NT2/D1 (cell line): ENCODE measurements around the gene THTPA.

Experiments
- DNase-seq: peaks from one replicate; pipeline ENCODE4 v3.0.0-alpha.2; 2011; ENCODE audit warnings: low read depth, low spot score
- H3K27me3 ChIP-seq: 2 replicates; pipeline ENCODE4 v1.6.0; 2011; ENCODE audit warnings: mild to moderate bottlenecking; ENCODE audit not compliant: insufficient read length, insufficient read depth
- H3K36me3 ChIP-seq: 2 replicates; pipeline ENCODE4 v1.6.1; 2011; ENCODE audit warnings: mild to moderate bottlenecking, low read length, mixed read lengths; ENCODE audit not compliant: insufficient read depth, insufficient read length
- H3K4me1 ChIP-seq: 2 replicates; pipeline ENCODE4 v1.5.1; 2011; ENCODE audit not compliant: insufficient read depth, insufficient read length
- H3K4me3 ChIP-seq: 2 replicates; pipeline ENCODE4 v1.5.1; 2011; ENCODE audit warnings: low read depth; ENCODE audit not compliant: insufficient read length
- H3K9ac ChIP-seq: 2 replicates; pipeline ENCODE4 v1.6.0; 2011; ENCODE audit warnings: low read depth; ENCODE audit not compliant: insufficient read length
- H3K9me3 ChIP-seq: 2 replicates; pipeline ENCODE4 v1.5.1; 2011; ENCODE audit warnings: mild to moderate bottlenecking, low read length; ENCODE audit not compliant: insufficient read depth
- SUZ12 ChIP-seq: IDR thresholded peaks from 2 replicates; pipeline ENCODE4 v1.6.1; 2011; ENCODE audit not compliant: insufficient read length, insufficient read depth; ENCODE audit errors: extremely low read depth
- YY1 ChIP-seq: IDR thresholded peaks from 2 replicates; pipeline ENCODE4 v1.6.1; 2011; ENCODE audit not compliant: insufficient read length, insufficient read depth
- ZNF274 ChIP-seq: IDR thresholded peaks from 2 replicates; pipeline ENCODE4 v1.6.1; 2011; ENCODE audit warnings: mild to moderate bottlenecking, low read depth, low read length

THTPA gene

DNA sequence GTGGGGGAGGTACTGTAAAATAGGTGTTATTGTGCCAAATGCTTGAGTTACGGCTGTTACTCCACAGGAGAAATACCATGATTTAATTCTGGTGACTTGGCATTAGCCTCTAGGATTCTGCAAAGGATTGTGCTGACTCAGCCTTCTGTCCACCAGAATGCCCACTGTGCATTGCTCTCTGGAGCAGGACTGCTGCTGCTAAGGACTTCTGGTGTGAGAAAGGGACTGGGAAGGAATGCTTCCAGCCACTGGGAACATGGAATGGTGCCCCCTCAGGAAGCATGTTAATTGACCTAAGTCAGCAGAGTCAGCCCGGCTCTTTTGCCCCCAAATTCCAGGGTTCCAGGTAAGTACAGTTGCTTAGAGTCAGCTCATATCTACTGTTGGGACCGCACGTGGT lies 37.4 kb upstream of the THTPA start:
- TF ChIP-seq ZNF274 (no peak), SUZ12 (no peak)
- Histone ChIP-seq H3K27me3 (no peaks in the 10 kb centered on the region), H3K36me3 (peaks cover 21% of the 10 kb centered on the region), H3K9ac (no peak overlapping the region), H3K4me1 (no peaks in the 10 kb centered on the region), H3K4me3 (no peak overlapping the region), H3K9me3 (no peaks in the 10 kb centered on the region)
- no peak for DNase-seq

DNA sequence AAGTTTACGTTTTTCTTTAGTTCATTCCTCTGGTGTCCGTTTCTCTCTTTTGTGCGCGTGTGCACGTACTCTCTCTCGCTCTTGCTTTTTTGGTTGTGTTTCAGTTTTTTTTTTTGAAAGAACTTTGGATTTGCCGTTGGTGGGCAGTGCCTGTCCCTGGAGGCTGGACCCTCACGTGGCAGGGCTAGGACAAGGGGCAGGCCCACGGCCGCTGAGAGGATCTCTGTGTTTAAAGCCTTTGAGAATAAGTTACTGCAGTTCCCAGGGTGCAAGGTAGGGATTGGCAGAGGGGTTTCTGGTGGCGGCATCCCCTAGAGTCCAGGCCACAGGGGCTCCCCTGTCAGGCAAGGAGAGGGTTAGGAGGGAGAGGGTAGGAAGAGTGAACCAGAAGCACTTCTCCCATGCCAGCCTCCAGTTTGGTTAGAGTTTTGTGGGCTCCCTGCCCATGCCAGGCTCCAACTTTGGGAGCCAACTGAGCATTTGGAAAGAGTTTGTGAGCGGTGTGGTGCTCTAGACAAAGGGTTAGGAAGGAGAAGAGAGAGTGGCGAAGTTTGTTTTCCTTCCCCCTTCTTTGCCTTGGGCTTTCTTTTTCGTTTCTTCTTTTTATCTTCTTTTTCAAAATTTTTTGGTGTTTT lies 35.1 kb upstream of the THTPA start:
- H3K9me3 ChIP-seq: no peaks in the 10 kb centered on the region
- no peaks in the 10 kb centered on the region for H3K4me1 ChIP-seq
- H3K4me3 ChIP-seq: no peak overlapping the region
- no peaks in the 10 kb centered on the region for H3K27me3 ChIP-seq
- no peak for DNase-seq
- TF ChIP-seq ZNF274 (no peak), YY1 (no peak), SUZ12 (no peak)
- peaks cover 34% of the 10 kb centered on the region for H3K36me3 ChIP-seq
- H3K9ac ChIP-seq: no peak overlapping the region

- Histone ChIP-seq H3K9ac (no peak overlapping the region), H3K4me3 (no peak overlapping the region), H3K9me3 (no peaks in the 10 kb centered on the region), H3K27me3 (no peaks in the 10 kb centered on the region), H3K36me3 (peaks cover 44% of the 10 kb centered on the region), H3K4me1 (no peaks in the 10 kb centered on the region)
- TF ChIP-seq ZNF274 (no peak), YY1 (no peak), SUZ12 (no peak)
- DNase-seq: no peak
Measured at GRCh38 chr14:23521785-23522640, 34.1 kb upstream of the THTPA start.

DNA sequence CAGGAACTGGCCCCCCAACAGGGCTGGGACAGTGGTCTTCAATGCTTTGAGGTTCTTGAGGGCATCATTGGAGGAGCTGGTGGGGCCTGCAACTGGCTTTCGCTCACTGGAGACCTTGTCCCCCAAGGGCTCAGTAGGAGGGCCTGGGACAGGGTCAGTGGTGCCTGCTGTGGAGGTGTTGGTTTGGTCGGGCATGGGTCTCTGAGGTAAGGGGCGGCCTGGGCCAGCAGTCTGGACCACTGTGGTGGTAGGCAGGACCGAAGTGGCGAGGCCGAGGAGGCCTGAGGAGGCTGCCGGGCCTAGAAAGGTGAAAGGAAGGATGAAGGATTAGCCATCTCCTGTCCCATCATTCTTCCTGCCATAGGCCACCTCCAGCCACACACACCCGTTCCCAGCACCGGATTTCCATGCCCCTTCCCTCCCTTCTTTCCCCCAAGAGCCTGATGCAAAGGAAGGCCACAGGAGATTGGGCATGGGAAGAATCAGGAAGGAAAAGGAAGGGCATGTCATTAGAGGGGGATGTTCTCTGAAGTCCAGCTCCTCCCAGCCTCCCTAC lies 33.4 kb upstream of the THTPA start:
- DNase-seq: no peak
- H3K36me3 ChIP-seq: peaks cover 50% of the 10 kb centered on the region
- H3K9ac ChIP-seq: no peak overlapping the region
- H3K27me3 ChIP-seq: no peaks in the 10 kb centered on the region
- H3K4me1 ChIP-seq: no peaks in the 10 kb centered on the region
- no peak overlapping the region for H3K4me3 ChIP-seq
- TF ChIP-seq ZNF274 (no peak), YY1 (no peak), SUZ12 (no peak)
- no peaks in the 10 kb centered on the region for H3K9me3 ChIP-seq

DNA sequence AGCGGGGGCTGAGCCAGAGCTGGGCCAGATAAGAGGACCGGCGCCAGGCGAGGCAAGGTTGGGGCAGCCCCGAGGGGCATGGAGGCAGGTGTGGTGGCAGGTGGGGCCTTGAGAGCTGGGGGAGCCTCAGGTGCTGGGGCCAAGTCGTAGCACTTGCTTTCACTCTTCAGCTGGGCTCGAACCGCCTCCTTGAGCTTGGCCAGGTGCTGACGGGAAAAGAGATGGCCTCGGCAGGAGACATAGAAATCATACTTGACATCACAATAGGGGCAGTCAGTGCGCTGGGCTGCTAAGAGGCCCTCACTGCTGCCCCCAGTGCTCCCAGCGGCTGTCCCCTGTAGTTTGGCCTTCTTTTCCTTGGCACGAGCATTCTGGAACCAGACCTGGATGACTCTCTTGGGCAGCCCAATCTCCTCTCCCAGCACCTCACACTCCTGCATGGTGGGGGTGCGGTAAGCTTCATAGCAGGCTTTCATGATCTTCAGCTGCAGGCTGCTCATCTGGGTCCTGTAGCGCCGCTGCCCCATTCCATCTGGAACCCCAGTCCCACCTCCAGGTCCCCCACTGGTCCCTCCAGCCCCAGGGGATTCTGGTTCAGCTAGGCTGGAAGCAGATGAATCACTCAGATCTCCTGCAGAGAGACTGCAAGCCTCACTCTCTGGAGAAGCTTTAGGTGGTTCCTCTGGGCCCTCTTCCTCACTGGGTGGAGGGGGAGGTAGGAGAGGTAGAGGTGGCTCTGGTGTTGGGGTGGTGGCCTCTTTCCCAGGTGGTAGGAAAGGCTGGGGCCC lies 32.6 kb upstream of the THTPA start:
- Histone ChIP-seq H3K4me3 (no peak overlapping the region), H3K36me3 (peaks cover 50% of the 10 kb centered on the region), H3K27me3 (no peaks in the 10 kb centered on the region), H3K9me3 (no peaks in the 10 kb centered on the region), H3K4me1 (no peaks in the 10 kb centered on the region), H3K9ac (no peak overlapping the region)
- no peak for TF ChIP-seq SUZ12
- no peak for TF ChIP-seq YY1
- no peak for TF ChIP-seq ZNF274
- no peak for DNase-seq

GRCh38 chr14:23524954-23525353 lies 31.1 kb upstream of the THTPA start:
- no peak for DNase-seq
- Histone ChIP-seq H3K4me1 (peaks cover 2% of the 10 kb centered on the region), H3K9ac (no peak overlapping the region), H3K27me3 (no peaks in the 10 kb centered on the region), H3K9me3 (no peaks in the 10 kb centered on the region), H3K4me3 (no peak overlapping the region), H3K36me3 (peaks cover 61% of the 10 kb centered on the region)
- TF ChIP-seq YY1: no peak
- TF ChIP-seq ZNF274: no peak
- TF ChIP-seq SUZ12: no peak
